Sigmoid colon (tissue), 7 donors: Measurements from ENCODE around the gene ELFN1. TPM values are rescaled to one million over a fixed set of nuclear protein-coding genes. Genes with fewer than 3 reads are reported as not detected.

Experiments
- DNase-seq: peaks from one replicate; pipeline ENCODE4 v3.0.0-alpha.2; 2019
- H3K27ac ChIP-seq, 4 donors: fragments of 200-600 bp; sonication (generic); one replicate each; pipeline ENCODE4 v1.5.1; 2016 to 2019; ENCODE audit warnings: mild to moderate bottlenecking in 1 of 4
- H3K27me3 ChIP-seq, 3 donors: fragments of 200-600 bp; sonication (generic); one replicate each; pipeline ENCODE4 v1.5.1; 2019; ENCODE audit warnings: mild to moderate bottlenecking in 1 of 3
- H3K36me3 ChIP-seq, 4 donors: fragments of 200-600 bp; sonication (generic); one replicate each; pipeline ENCODE4 v1.5.1; 2016 to 2019
- H3K4me1 ChIP-seq, 4 donors: fragments of 200-600 bp; sonication (generic); one replicate each; pipeline ENCODE4 v1.5.1; 2017 to 2019
- H3K4me3 ChIP-seq, 4 donors: fragments of 200-600 bp; sonication (generic); one replicate each; pipeline ENCODE4 v1.5.1; 2017 to 2019; ENCODE audit warnings: mild to moderate bottlenecking in 2 of 4, moderate library complexity in 1 of 4
- H3K9me3 ChIP-seq, 4 donors: fragments of 200-600 bp in 3 of 4; sonication (generic) in 3 of 4; one replicate each; pipeline versions ENCODE4 v1.5.1 to v1.6.1; 2013 to 2019
- EP300 ChIP-seq, 4 donors: sonication (generic); formaldehyde crosslinking; IDR thresholded peaks; one replicate each; pipeline ENCODE4 v1.6.1; 2017; ENCODE audit warnings: antibody characterized with exemption in 4 of 4
- POLR2A ChIP-seq, 2 donors: fragments of 450-650 bp; IDR thresholded peaks; one replicate each; pipeline ENCODE4 v1.6.1; 2016; ENCODE audit warnings: antibody characterized with exemption in 2 of 2, mild to moderate bottlenecking in 2 of 2, moderate library complexity in 2 of 2
- POLR2AphosphoS5 ChIP-seq, 4 donors: sonication (generic); formaldehyde crosslinking; IDR thresholded peaks; one replicate each; pipeline ENCODE4 v1.6.1; 2017; ENCODE audit warnings: antibody characterized with exemption in 4 of 4
- WGBS, 2 donors: extraction: QIAGEN DNeasy Blood & Tissue Kit; methylation state at CpG; one replicate each; pipeline ENCODE4 v1.1.7; 2013; 5-methylcytosine and 5-hydroxymethylcytosine counted together
- intact Hi-C: fragments of 100-400 bp; cut with DNase I; formaldehyde crosslinking; loops from one replicate; pipeline ENCODE4 v1.15.1; 2023
- polyA plus RNA-seq, 3 donors: library from polyadenylated mRNA; stranded (reverse); fragments of 200-250 nt; gene quantifications; one replicate each; pipeline ENCODE4 v1.2.3, GENCODE V29; 2013
- total RNA-seq, 4 donors: library from RNA; depleted of rRNA; stranded (reverse); fragments of >200 nt; gene quantifications; one replicate each; pipeline ENCODE4 v1.1.0, GENCODE V29; 2016
- TF ChIP-seq, protein P1 (sequence below), 4 experiments: fragments of 450-650 bp in 3 of 4; fragments of 200-600 bp in 1 of 4; IDR thresholded peaks; one replicate each; pipeline ENCODE4 v1.5.1; 2016 to 2019; ENCODE audit warnings: antibody characterized with exemption in 4 of 4, mild to moderate bottlenecking in 3 of 4, moderate library complexity in 2 of 4
- donor health status: healthy with polysubstance abuse.
- donor health status: Bipolar disorder and iron deficiency.
- donor health status: healthy.

The ELFN1 gene
- total and polyA plus RNA-seq, 7 donors = 0.33 to 0.83 (median 0.54) TPM; not detected in 2

GRCh38 chr7:1750541-1751021 is 80.5 kb downstream of the ELFN1 start:
- H3K9me3 ChIP-seq = no peaks in the 10 kb centered on the region
- no peak overlapping the region for H3K4me3 ChIP-seq
- no peak for DNase-seq
- intact Hi-C loops = no loop called here
- TF ChIP-seq, protein P1, sequence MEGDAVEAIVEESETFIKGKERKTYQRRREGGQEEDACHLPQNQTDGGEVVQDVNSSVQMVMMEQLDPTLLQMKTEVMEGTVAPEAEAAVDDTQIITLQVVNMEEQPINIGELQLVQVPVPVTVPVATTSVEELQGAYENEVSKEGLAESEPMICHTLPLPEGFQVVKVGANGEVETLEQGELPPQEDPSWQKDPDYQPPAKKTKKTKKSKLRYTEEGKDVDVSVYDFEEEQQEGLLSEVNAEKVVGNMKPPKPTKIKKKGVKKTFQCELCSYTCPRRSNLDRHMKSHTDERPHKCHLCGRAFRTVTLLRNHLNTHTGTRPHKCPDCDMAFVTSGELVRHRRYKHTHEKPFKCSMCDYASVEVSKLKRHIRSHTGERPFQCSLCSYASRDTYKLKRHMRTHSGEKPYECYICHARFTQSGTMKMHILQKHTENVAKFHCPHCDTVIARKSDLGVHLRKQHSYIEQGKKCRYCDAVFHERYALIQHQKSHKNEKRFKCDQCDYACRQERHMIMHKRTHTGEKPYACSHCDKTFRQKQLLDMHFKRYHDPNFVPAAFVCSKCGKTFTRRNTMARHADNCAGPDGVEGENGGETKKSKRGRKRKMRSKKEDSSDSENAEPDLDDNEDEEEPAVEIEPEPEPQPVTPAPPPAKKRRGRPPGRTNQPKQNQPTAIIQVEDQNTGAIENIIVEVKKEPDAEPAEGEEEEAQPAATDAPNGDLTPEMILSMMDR (IDR thresholded peaks at IDR 0.05) = no peak
- TF ChIP-seq POLR2A (IDR thresholded peaks at IDR 0.05) (no peak), POLR2AphosphoS5 (IDR thresholded peaks at IDR 0.05) (no peak), EP300 (IDR thresholded peaks at IDR 0.05) (no peak)
- H3K27me3 ChIP-seq = peaks cover 4 to 28% (median 21%) of the 10 kb centered on the region in 3 donors
- no peaks in the 10 kb centered on the region for H3K4me1 ChIP-seq
- no peaks in the 10 kb centered on the region for H3K36me3 ChIP-seq
- WGBS, 2 donors = 79 to 89% methylated on average over 23 of the region's 23 CpGs
- no peak overlapping the region for H3K27ac ChIP-seq

- no peaks in the 10 kb centered on the region for H3K4me1 ChIP-seq
- no peak overlapping the region for H3K27ac ChIP-seq
- H3K4me3 ChIP-seq = no peak overlapping the region
- H3K9me3 ChIP-seq = no peaks in the 10 kb centered on the region
- DNase-seq = peak; percentile 46
- peaks cover 8 to 39% (median 21%) of the 10 kb centered on the region in 3 donors for H3K27me3 ChIP-seq
- intact Hi-C loops = no loop called here
- TF ChIP-seq POLR2A (IDR thresholded peaks at IDR 0.05) = no peak
- TF ChIP-seq, protein P1 (IDR thresholded peaks at IDR 0.05) = no peak
- TF ChIP-seq EP300 (IDR thresholded peaks at IDR 0.05) = no peak
- no peak for TF ChIP-seq POLR2AphosphoS5 (IDR thresholded peaks at IDR 0.05)
- WGBS, 2 donors = 79 to 90% methylated on average over 9 of the region's 9 CpGs
- H3K36me3 ChIP-seq = no peaks in the 10 kb centered on the region
These were observed 82.0 kb downstream of the ELFN1 start for GRCh38 chr7:1752111-1752510.

- no peaks in the 10 kb centered on the region for H3K9me3 ChIP-seq
- H3K27ac ChIP-seq = no peak overlapping the region
- DNase-seq = no peak
- H3K27me3 ChIP-seq = peaks cover 9 to 46% (median 30%) of the 10 kb centered on the region in 3 donors
- intact Hi-C loops = no loop called here
- H3K4me1 ChIP-seq = no peaks in the 10 kb centered on the region
- H3K4me3 ChIP-seq = no peak overlapping the region
- H3K36me3 ChIP-seq = no peaks in the 10 kb centered on the region
- TF ChIP-seq POLR2A (IDR thresholded peaks at IDR 0.05) = no peak
- TF ChIP-seq POLR2AphosphoS5 (IDR thresholded peaks at IDR 0.05) = no peak
- no peak for TF ChIP-seq EP300 (IDR thresholded peaks at IDR 0.05)
- TF ChIP-seq, protein P1 (IDR thresholded peaks at IDR 0.05) = no peak
- WGBS, 2 donors = 52 to 54% methylated on average over 21 of the region's 21 CpGs
These were observed 82.9 kb downstream of the ELFN1 start for GRCh38 chr7:1752771-1753563.

- no peaks in the 10 kb centered on the region for H3K9me3 ChIP-seq
- WGBS, 2 donors = 65 to 74% methylated on average over 10 of the region's 10 CpGs
- H3K4me1 ChIP-seq = no peaks in the 10 kb centered on the region
- intact Hi-C loops = no loop called here
- TF ChIP-seq EP300 (IDR thresholded peaks at IDR 0.05) = no peak
- no peak overlapping the region for H3K4me3 ChIP-seq
- no peaks in the 10 kb centered on the region for H3K36me3 ChIP-seq
- DNase-seq = no peak
- H3K27ac ChIP-seq = no peak overlapping the region
- peaks cover 9 to 46% (median 27%) of the 10 kb centered on the region in 3 donors for H3K27me3 ChIP-seq
These were observed 83.4 kb downstream of the ELFN1 start for GRCh38 chr7:1753564-1753867.

- Histone ChIP-seq H3K4me1 (no peaks in the 10 kb centered on the region), H3K9me3 (no peaks in the 10 kb centered on the region), H3K27ac (no peak overlapping the region), H3K27me3 (peaks cover 7 to 44% (median 18%) of the 10 kb centered on the region in 3 donors), H3K36me3 (no peaks in the 10 kb centered on the region), H3K4me3 (no peak overlapping the region)
- TF ChIP-seq POLR2A (IDR thresholded peaks at IDR 0.05) = no peak
- no peak for TF ChIP-seq EP300 (IDR thresholded peaks at IDR 0.05)
- TF ChIP-seq, protein P1 (IDR thresholded peaks at IDR 0.05) = no peak
- TF ChIP-seq POLR2AphosphoS5 (IDR thresholded peaks at IDR 0.05) = no peak
- intact Hi-C loops = no loop called here
- WGBS, 2 donors = 75 to 82% methylated on average over 5 of the region's 5 CpGs
- DNase-seq = no peak
These were observed 84.3 kb downstream of the ELFN1 start for GRCh38 chr7:1754345-1754908.
